Hepatocyte (in vitro differentiated cells): ENCODE data around the gene LGALSL. TPM values are rescaled to one million over a fixed set of nuclear protein-coding genes. Genes with fewer than 3 reads are reported as not detected.

Source experiments
- DNase-seq: peaks from one replicate; pipeline ENCODE4 v3.0.0-alpha.2; 2016; ENCODE audit warnings: low spot score
- H2AFZ ChIP-seq: fragments of 200-600 bp; sonication (generic); 2 replicates; pipeline ENCODE4 v1.6.0; 2016; ENCODE audit warnings: antibody characterized with exemption, mild to moderate bottlenecking
- H3K27ac ChIP-seq: fragments of 200-600 bp; sonication (generic); 2 replicates; pipeline ENCODE4 v1.5.1; 2016; ENCODE audit warnings: mild to moderate bottlenecking
- H3K27me3 ChIP-seq: fragments of 200-600 bp; sonication (generic); 2 replicates; pipeline ENCODE4 v1.6.1; 2016
- H3K36me3 ChIP-seq: fragments of 200-600 bp; sonication (generic); replicated peaks from 2 replicates; pipeline ENCODE4 v1.5.1; 2016; ENCODE audit warnings: low read depth; ENCODE audit not compliant: insufficient read depth
- H3K4me1 ChIP-seq: fragments of 200-600 bp; sonication (generic); 2 replicates; pipeline ENCODE4 v1.5.1; 2016; ENCODE audit warnings: mild to moderate bottlenecking, moderate library complexity; ENCODE audit not compliant: insufficient read depth
- H3K4me2 ChIP-seq: fragments of 200-600 bp; sonication (generic); 2 replicates; pipeline ENCODE4 v1.6.0; 2016
- H3K4me3 ChIP-seq: fragments of 200-600 bp; sonication (generic); 2 replicates; pipeline ENCODE4 v1.5.1; 2016; ENCODE audit warnings: mild to moderate bottlenecking
- H3K79me2 ChIP-seq: fragments of 200-600 bp; sonication (generic); 2 replicates; pipeline ENCODE4 v1.6.0; 2017; ENCODE audit warnings: mild to moderate bottlenecking
- H3K9me2 ChIP-seq: fragments of 200-600 bp; sonication (generic); replicated peaks from 2 replicates; pipeline ENCODE4 v1.6.0; 2017; ENCODE audit warnings: mild to moderate bottlenecking; ENCODE audit not compliant: insufficient read depth
- H3K9me3 ChIP-seq: fragments of 200-600 bp; sonication (generic); 2 replicates; pipeline ENCODE4 v1.5.1; 2016; ENCODE audit warnings: low read depth, mild to moderate bottlenecking
- H4K20me1 ChIP-seq: fragments of 200-600 bp; sonication (generic); 2 replicates; pipeline ENCODE4 v1.6.0; 2016; ENCODE audit warnings: mild to moderate bottlenecking; ENCODE audit not compliant: insufficient read depth, poor library complexity, severe bottlenecking
- EZH2 ChIP-seq: fragments of 200-600 bp; sonication (generic); IDR thresholded peaks from 2 replicates; pipeline ENCODE4 v1.6.1; 2016; ENCODE audit warnings: antibody characterized with exemption, mild to moderate bottlenecking, borderline replicate concordance
- EZH2phosphoT487 ChIP-seq: fragments of 200-600 bp; sonication (generic); IDR thresholded peaks from one replicate; pipeline ENCODE4 v1.6.1; 2018; ENCODE audit warnings: antibody characterized with exemption, mild to moderate bottlenecking, low read depth, moderate library complexity; ENCODE audit not compliant: unreplicated experiment, severe bottlenecking
- WGBS: methylation state at CpG from one replicate; pipeline ENCODE4 v1.1.6; 2016; ENCODE audit warnings: low lambda C conversion rate; ENCODE audit errors: missing lambda C conversion rate; 5-methylcytosine and 5-hydroxymethylcytosine counted together
- polyA plus RNA-seq: library from polyadenylated mRNA; unstranded; fragments of >200 nt; fragmentation: Nextera tagmentation; extraction: Ambion mirVana; gene quantifications from 2 replicates; pipeline ENCODE4 v1.2.1, GENCODE V29; 2016
- total RNA-seq: library from RNA; depleted of rRNA; stranded (reverse); fragments of >200 nt; gene quantifications from 2 replicates; pipeline ENCODE4 v1.2.3, GENCODE V29; 2014
- TF ChIP-seq, protein P1 (sequence below): fragments of 200-600 bp; sonication (generic); IDR thresholded peaks from 2 replicates; pipeline ENCODE4 v1.5.1; 2016; ENCODE audit warnings: antibody characterized with exemption, mild to moderate bottlenecking; ENCODE audit not compliant: poor library complexity

LGALSL gene
- total and polyA plus RNA-seq, 2 experiments from 2014 or later: 30.7 to 44.6 TPM

- TF ChIP-seq, protein P1, sequence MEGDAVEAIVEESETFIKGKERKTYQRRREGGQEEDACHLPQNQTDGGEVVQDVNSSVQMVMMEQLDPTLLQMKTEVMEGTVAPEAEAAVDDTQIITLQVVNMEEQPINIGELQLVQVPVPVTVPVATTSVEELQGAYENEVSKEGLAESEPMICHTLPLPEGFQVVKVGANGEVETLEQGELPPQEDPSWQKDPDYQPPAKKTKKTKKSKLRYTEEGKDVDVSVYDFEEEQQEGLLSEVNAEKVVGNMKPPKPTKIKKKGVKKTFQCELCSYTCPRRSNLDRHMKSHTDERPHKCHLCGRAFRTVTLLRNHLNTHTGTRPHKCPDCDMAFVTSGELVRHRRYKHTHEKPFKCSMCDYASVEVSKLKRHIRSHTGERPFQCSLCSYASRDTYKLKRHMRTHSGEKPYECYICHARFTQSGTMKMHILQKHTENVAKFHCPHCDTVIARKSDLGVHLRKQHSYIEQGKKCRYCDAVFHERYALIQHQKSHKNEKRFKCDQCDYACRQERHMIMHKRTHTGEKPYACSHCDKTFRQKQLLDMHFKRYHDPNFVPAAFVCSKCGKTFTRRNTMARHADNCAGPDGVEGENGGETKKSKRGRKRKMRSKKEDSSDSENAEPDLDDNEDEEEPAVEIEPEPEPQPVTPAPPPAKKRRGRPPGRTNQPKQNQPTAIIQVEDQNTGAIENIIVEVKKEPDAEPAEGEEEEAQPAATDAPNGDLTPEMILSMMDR: no peak
- no peak for TF ChIP-seq EZH2
- TF ChIP-seq EZH2phosphoT487: no peak
- no peak for DNase-seq
- no peaks in the 10 kb centered on the region for H3K9me2 ChIP-seq
- no peak overlapping the region for H3K27ac ChIP-seq
- H3K4me3 ChIP-seq: no peak overlapping the region
- 100% methylated on average over 1 of the region's 1 CpG for WGBS
- no peaks in the 10 kb centered on the region for H3K9me3 ChIP-seq
- no peaks in the 10 kb centered on the region for H3K36me3 ChIP-seq
- H3K79me2 ChIP-seq: no peaks in the 10 kb centered on the region
- no peak overlapping the region for H3K4me2 ChIP-seq
- no peaks in the 10 kb centered on the region for H4K20me1 ChIP-seq
- H2AFZ ChIP-seq: no peak overlapping the region
- H3K27me3 ChIP-seq: no peaks in the 10 kb centered on the region
- H3K4me1 ChIP-seq: no peaks in the 10 kb centered on the region
Observed at GRCh38 chr2:64463781-64464180, 9.8 kb downstream of the LGALSL start.

DNA sequence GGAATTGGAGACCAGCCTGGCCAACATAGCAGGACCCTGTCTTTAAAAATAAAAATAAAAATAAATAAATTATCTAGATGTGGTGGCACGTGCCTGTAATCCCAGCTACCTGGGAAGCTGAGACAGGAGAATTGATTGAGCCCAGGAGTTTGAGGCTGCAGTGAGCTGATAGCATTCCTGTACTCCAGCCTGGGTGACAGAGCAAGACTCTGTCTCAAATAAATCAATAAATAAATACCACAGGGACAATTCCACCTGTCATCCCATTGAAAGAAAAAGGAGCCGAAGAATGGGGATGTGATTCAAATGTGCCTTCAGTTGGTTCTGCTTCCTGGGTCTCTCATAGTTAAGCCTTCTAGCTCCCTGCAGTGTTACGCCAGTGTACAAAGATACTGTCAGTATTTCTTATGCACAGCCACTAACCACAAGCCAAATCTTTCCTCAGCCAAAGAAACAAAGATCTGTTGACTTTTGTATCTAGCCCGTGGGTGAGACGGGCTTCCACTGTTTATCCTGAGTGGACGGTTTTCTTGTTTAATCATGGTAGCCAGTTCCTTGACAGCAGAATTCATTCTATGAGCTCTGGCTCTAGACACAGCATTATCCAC, 12.6 kb downstream of the LGALSL start:
- Histone ChIP-seq H3K27me3 (no peaks in the 10 kb centered on the region), H3K9me3 (no peaks in the 10 kb centered on the region), H2AFZ (no peak overlapping the region), H4K20me1 (no peaks in the 10 kb centered on the region), H3K36me3 (no peaks in the 10 kb centered on the region), H3K9me2 (no peaks in the 10 kb centered on the region), H3K79me2 (no peaks in the 10 kb centered on the region), H3K4me1 (no peaks in the 10 kb centered on the region), H3K4me3 (no peak overlapping the region), H3K27ac (no peak overlapping the region), H3K4me2 (no peak overlapping the region)
- WGBS: 73% methylated on average over 6 of the region's 6 CpGs
- no peak for DNase-seq
- no peak for TF ChIP-seq EZH2
- TF ChIP-seq, protein P1: no peak
- TF ChIP-seq EZH2phosphoT487: no peak

- H3K27me3 ChIP-seq: no peaks in the 10 kb centered on the region
- WGBS: 97% methylated on average over 8 of the region's 8 CpGs
- no peak overlapping the region for H3K27ac ChIP-seq
- H3K4me3 ChIP-seq: no peak overlapping the region
- H2AFZ ChIP-seq: no peak overlapping the region
- H4K20me1 ChIP-seq: no peaks in the 10 kb centered on the region
- no peaks in the 10 kb centered on the region for H3K79me2 ChIP-seq
- H3K36me3 ChIP-seq: no peaks in the 10 kb centered on the region
- DNase-seq: no peak
- H3K4me2 ChIP-seq: no peak overlapping the region
- no peaks in the 10 kb centered on the region for H3K9me2 ChIP-seq
- no peaks in the 10 kb centered on the region for H3K9me3 ChIP-seq
- no peaks in the 10 kb centered on the region for H3K4me1 ChIP-seq
- TF ChIP-seq EZH2phosphoT487: no peak
- TF ChIP-seq, protein P1: no peak
- TF ChIP-seq EZH2: no peak
Observed at GRCh38 chr2:64467096-64467843, 13.3 kb downstream of the LGALSL start.
